GM19099 (cell line): Measurements from ENCODE around the gene CD300E.

Experiments used
- POLR2A ChIP-seq: IDR thresholded peaks from 3 replicates; pipeline ENCODE4 v1.6.1; 2011; ENCODE audit warnings: low read depth; ENCODE audit not compliant: insufficient read length; ENCODE audit errors: extremely low read depth

The CD300E gene

GRCh38 chr17:74641958-74642298 is 18.4 kb upstream of the CD300E start:
- no peak for TF ChIP-seq POLR2A

- TF ChIP-seq POLR2A = no peak
Measured at GRCh38 chr17:74641224-74641957, 17.9 kb upstream of the CD300E start.

- no peak for TF ChIP-seq POLR2A
Measured at GRCh38 chr17:74639704-74640151, 16.2 kb upstream of the CD300E start.

GRCh38 chr17:74637926-74638325 is 14.4 kb upstream of the CD300E start:
- no peak for TF ChIP-seq POLR2A

- no peak for TF ChIP-seq POLR2A
Measured at GRCh38 chr17:74637265-74637664, 13.7 kb upstream of the CD300E start.

GRCh38 chr17:74635418-74635817 is 11.9 kb upstream of the CD300E start:
- no peak for TF ChIP-seq POLR2A

GRCh38 chr17:74633326-74633725 is 9.8 kb upstream of the CD300E start:
- no peak for TF ChIP-seq POLR2A

- TF ChIP-seq POLR2A = no peak
Measured at GRCh38 chr17:74632617-74633016, 9.1 kb upstream of the CD300E start.

- no peak for TF ChIP-seq POLR2A
Measured at GRCh38 chr17:74631468-74632450, 8.2 kb upstream of the CD300E start.

- no peak for TF ChIP-seq POLR2A
Measured at GRCh38 chr17:74625661-74626060, 2.1 kb upstream of the CD300E start.

- no peak for TF ChIP-seq POLR2A
Measured at GRCh38 chr17:74624131-74624530, 593 bp upstream of the CD300E start.

GRCh38 chr17:74619077-74619673 is 4.4 kb downstream of the CD300E start:
- TF ChIP-seq POLR2A = no peak

GRCh38 chr17:74618451-74618850 is 5.1 kb downstream of the CD300E start:
- no peak for TF ChIP-seq POLR2A

GRCh38 chr17:74616696-74617095 is 6.8 kb downstream of the CD300E start:
- no peak for TF ChIP-seq POLR2A

GRCh38 chr17:74612046-74612445 is 11.5 kb downstream of the CD300E start:
- TF ChIP-seq POLR2A = no peak
